Esophagus squamous epithelium (tissue), 5 donors: Measurements from ENCODE around the gene TIAL1. TPM values are rescaled to one million over a fixed set of nuclear protein-coding genes. Genes with fewer than 3 reads are reported as not detected.
"Not testable (repeated sequence)": the region's sequence is repeated elsewhere in the genome, so short reads cannot be mapped to it uniquely, and the experiment has no call there.

Experiments
- DNase-seq: peaks from one replicate; lab custom pipeline; 2025; lab: John Stamatoyannopoulos, UW
- H3K27ac ChIP-seq, 4 donors: fragments of 200-600 bp; sonication (generic); one replicate each; pipeline ENCODE4 v1.5.1; 2016 to 2019; ENCODE audit warnings: mild to moderate bottlenecking in 1 of 4
- H3K27me3 ChIP-seq, 4 donors: fragments of 200-600 bp; sonication (generic); 1 replicate in 3 of 4; 2 replicates in 1 of 4; pipeline versions ENCODE4 v1.5.1 to v1.6.0; 2017 to 2021; ENCODE audit warnings: antibody characterized with exemption in 1 of 4
- H3K36me3 ChIP-seq, 3 donors: fragments of 200-600 bp; sonication (generic); one replicate each; pipeline ENCODE4 v1.5.1; 2016 to 2019
- H3K4me1 ChIP-seq, 3 donors: fragments of 200-600 bp; sonication (generic); one replicate each; pipeline ENCODE4 v1.5.1; 2017 to 2019
- H3K4me3 ChIP-seq, 4 donors: fragments of 200-600 bp; sonication (generic); 1 replicate in 3 of 4; 2 replicates in 1 of 4; pipeline ENCODE4 v1.5.1; 2016 to 2019; ENCODE audit warnings: mild to moderate bottlenecking in 2 of 4, moderate library complexity in 1 of 4
- H3K9me3 ChIP-seq, 3 donors: fragments of 200-600 bp; sonication (generic); one replicate each; pipeline ENCODE4 v1.5.1; 2016 to 2019
- CTCF ChIP-seq, 6 experiments: fragments of 450-650 bp in 4 of 6; fragments of 200-600 bp in 2 of 6; sonication (generic) in 2 of 6; IDR thresholded peaks; one replicate each; pipeline ENCODE4 v1.5.1; 2016 to 2019; ENCODE audit warnings: antibody characterized with exemption in 6 of 6, mild to moderate bottlenecking in 4 of 6, moderate library complexity in 4 of 6
- POLR2A ChIP-seq, 4 donors: fragments of 450-650 bp; IDR thresholded peaks; one replicate each; pipeline ENCODE4 v1.6.1; 2017; ENCODE audit warnings: antibody characterized with exemption in 4 of 4, mild to moderate bottlenecking in 4 of 4, moderate library complexity in 3 of 4
- WGBS, 2 donors: methylation state at CpG; one replicate each; pipeline ENCODE4 v1.1.5; 2018; 5-methylcytosine and 5-hydroxymethylcytosine counted together
- intact Hi-C: fragments of 100-400 bp; cut with DNase I; formaldehyde crosslinking; loops from one replicate; pipeline ENCODE4 v1.15.0; 2022
- total RNA-seq, 4 donors: library from RNA; depleted of rRNA; stranded (reverse); fragments of >200 nt; gene quantifications; one replicate each; pipeline ENCODE4 v1.1.0, GENCODE V29; 2016
- donor health status: DM: yes; HTN: yes; CAD: no.

TIAL1 gene
- total RNA-seq, 4 donors from 2014 or later, result 50.1 to 84.5 (median 65.2) TPM

- H3K4me1 ChIP-seq, result no peaks in the 10 kb centered on the region
- H3K27me3 ChIP-seq, result no peaks in the 10 kb centered on the region
- TF ChIP-seq POLR2A (IDR thresholded peaks at IDR 0.05), result no peak
- TF ChIP-seq CTCF (IDR thresholded peaks at IDR 0.05), result no peak
- no peaks in the 10 kb centered on the region for H3K36me3 ChIP-seq
- H3K27ac ChIP-seq, result no peak overlapping the region
- H3K9me3 ChIP-seq, result no peaks in the 10 kb centered on the region
- WGBS, 2 donors, result 76 to 87% methylated on average over 4 of the region's 4 CpGs
- no peak overlapping the region for H3K4me3 ChIP-seq
- intact Hi-C loops, result no loop called here
- DNase-seq, result no peak
These were observed 34.7 kb downstream of the TIAL1 start for GRCh38 chr10:119562097-119562496.

- H3K27ac ChIP-seq, H3K9me3 ChIP-seq, H3K36me3 ChIP-seq, intact Hi-C loops, DNase-seq, H3K27me3 ChIP-seq, H3K4me3 ChIP-seq, H3K4me1 ChIP-seq: not testable (repeated sequence)
- no CpG with 5 or more reads among the region's 33 CpGs for WGBS, 2 donors
These were observed 37.3 kb downstream of the TIAL1 start for GRCh38 chr10:119559511-119559910.

GRCh38 chr10:119556081-119556480 lies 40.7 kb downstream of the TIAL1 start:
- H3K4me1 ChIP-seq, intact Hi-C loops, H3K9me3 ChIP-seq, DNase-seq, H3K27ac ChIP-seq, H3K4me3 ChIP-seq, H3K27me3 ChIP-seq, H3K36me3 ChIP-seq: not testable (repeated sequence)
- 65 to 81% methylated on average over 2 of the region's 2 CpGs for WGBS, 2 donors

DNA sequence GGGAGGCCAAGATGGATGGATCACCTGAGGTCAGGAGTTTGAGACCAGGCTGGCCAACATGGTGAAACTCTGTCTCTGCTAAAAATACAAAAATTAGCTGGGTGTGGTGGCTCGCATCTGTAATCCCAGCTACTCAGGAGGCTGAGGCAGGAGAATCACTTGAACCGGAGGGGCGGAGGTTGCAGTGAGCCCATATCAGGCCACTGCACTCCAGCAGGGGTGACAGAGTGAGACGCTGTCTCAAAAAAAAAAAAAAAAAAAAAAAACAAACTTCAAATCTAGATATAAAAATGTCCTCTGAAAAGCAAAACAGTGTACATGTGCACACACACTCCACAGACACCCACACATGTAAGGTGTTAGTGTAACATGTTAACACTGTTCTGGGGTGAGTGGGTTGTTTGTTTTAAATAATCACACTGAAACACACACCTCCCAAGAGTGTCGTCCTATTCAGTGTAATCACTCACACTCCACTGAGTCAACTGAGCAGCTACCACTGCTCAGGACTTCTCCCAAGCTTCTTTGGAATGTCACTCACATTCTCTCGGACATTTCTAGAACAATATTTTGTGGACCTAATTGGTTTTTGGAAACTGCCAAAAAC lies 41.5 kb downstream of the TIAL1 start:
- intact Hi-C loops, result no loop called here
- DNase-seq, result no peak
- no peaks in the 10 kb centered on the region for H3K9me3 ChIP-seq
- no peaks in the 10 kb centered on the region for H3K4me1 ChIP-seq
- WGBS, 2 donors, result 83 to 91% methylated on average over 6 of the region's 6 CpGs
- H3K36me3 ChIP-seq, result no peaks in the 10 kb centered on the region
- no peaks in the 10 kb centered on the region for H3K27me3 ChIP-seq
- H3K27ac ChIP-seq, result no peak overlapping the region
- TF ChIP-seq POLR2A (IDR thresholded peaks at IDR 0.05), result no peak
- no peak for TF ChIP-seq CTCF (IDR thresholded peaks at IDR 0.05)
- H3K4me3 ChIP-seq, result no peak overlapping the region

- TF ChIP-seq CTCF (IDR thresholded peaks at IDR 0.05) (no peak), POLR2A (IDR thresholded peaks at IDR 0.05) (no peak)
- Histone ChIP-seq H3K9me3 (no peaks in the 10 kb centered on the region), H3K4me1 (peaks cover 0 to 11% (median 0%) of the 10 kb centered on the region in 3 donors), H3K36me3 (no peaks in the 10 kb centered on the region), H3K27ac (no peak overlapping the region), H3K4me3 (no peak overlapping the region), H3K27me3 (peaks cover 0 to 7% (median 0%) of the 10 kb centered on the region in 4 donors)
- intact Hi-C loops, result no loop called here
- no peak for DNase-seq
- WGBS, 2 donors, result 77 to 93% methylated on average over 4 of the region's 4 CpGs
These were observed 45.9 kb downstream of the TIAL1 start for GRCh38 chr10:119550827-119551226.

- H3K4me3 ChIP-seq, result no peak overlapping the region
- WGBS, 2 donors, result 32 to 46% methylated on average over 2 of the region's 2 CpGs
- H3K9me3 ChIP-seq, result no peaks in the 10 kb centered on the region
- H3K4me1 ChIP-seq, result peaks cover 0 to 17% (median 0%) of the 10 kb centered on the region in 3 donors
- TF ChIP-seq POLR2A (IDR thresholded peaks at IDR 0.05) (no peak), CTCF (IDR thresholded peaks at IDR 0.05) (no peak)
- intact Hi-C loops, result no loop called here
- DNase-seq, result no peak
- no peaks in the 10 kb centered on the region for H3K36me3 ChIP-seq
- peaks cover 0 to 7% (median 0%) of the 10 kb centered on the region in 4 donors for H3K27me3 ChIP-seq
- no peak overlapping the region for H3K27ac ChIP-seq
These were observed 47.3 kb downstream of the TIAL1 start for GRCh38 chr10:119549247-119549999.
